Stimulated activated CD8-positive, alpha-beta memory T cell treated with anti-CD3 and anti-CD28 coated beads, Interleukin-4, amount 100 ng/mL, for 24 hours (primary cell): Measurements from ENCODE around the gene IGF1R.
"Not testable (repeated sequence)": the region's sequence is repeated elsewhere in the genome, so short reads cannot be mapped to it uniquely, and the experiment has no call there.

Experiments
- DNase-seq: peaks from one replicate; pipeline ENCODE4 v3.0.0-alpha.2; 2020; ENCODE audit warnings: low read depth

Gene IGF1R

DNA sequence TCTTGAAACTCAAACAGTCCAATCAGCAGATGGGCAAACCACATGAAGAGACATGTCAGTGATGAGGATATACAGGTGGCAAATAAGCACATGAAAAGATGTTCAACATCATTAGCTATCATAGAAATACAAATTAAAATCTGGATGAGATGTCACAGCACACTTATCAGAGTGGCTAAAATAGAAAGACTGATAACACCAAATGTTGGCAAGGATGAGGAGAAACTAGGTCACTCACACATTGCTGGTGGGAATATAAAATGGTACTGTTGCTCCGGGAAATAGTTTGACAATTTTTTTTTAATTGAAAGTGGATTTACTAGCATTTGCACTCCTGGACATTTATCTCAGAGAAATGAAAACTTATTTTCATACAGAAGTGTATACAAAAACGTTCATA is 350.9 kb downstream of the IGF1R start:
- no peak for DNase-seq

DNA sequence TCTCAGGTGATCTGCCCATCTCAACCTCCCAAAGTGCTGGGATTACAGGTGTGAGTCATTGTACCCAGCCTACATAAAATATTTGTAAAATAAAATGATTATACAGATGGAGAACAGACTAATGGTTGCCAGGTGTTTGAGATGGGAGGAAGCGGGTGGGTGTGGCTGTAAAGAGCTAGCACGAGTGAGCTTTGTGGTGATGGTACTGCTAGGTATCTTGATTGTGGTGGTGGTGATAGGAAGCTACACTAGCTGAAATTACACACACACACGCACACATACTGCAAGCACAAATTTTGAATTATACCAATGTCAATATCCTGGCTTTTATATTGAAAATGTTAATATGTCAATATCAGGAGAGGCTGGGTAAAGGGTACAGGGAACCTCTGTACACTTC is 353.9 kb downstream of the IGF1R start:
- DNase-seq = no peak

DNA sequence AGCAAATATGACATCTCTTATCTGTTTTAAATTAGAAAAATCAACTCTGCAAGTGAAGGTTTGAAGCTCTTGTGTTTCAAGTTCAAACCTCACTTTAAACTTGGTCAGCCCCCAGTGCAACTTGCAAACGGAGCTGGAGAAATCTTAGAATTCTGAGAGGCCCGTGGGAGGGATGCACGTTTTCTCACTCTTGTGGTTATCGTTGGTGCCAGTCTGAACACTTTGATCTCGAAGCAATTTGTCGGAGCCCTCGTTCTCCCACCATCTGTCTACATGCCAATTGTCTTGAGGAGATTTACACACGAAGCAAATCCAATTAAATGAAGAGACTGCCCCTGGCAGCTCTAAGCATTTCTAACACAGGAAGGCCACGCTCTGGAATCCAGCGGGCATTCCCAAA is 355.0 kb downstream of the IGF1R start:
- DNase-seq = not testable (repeated sequence)

DNA sequence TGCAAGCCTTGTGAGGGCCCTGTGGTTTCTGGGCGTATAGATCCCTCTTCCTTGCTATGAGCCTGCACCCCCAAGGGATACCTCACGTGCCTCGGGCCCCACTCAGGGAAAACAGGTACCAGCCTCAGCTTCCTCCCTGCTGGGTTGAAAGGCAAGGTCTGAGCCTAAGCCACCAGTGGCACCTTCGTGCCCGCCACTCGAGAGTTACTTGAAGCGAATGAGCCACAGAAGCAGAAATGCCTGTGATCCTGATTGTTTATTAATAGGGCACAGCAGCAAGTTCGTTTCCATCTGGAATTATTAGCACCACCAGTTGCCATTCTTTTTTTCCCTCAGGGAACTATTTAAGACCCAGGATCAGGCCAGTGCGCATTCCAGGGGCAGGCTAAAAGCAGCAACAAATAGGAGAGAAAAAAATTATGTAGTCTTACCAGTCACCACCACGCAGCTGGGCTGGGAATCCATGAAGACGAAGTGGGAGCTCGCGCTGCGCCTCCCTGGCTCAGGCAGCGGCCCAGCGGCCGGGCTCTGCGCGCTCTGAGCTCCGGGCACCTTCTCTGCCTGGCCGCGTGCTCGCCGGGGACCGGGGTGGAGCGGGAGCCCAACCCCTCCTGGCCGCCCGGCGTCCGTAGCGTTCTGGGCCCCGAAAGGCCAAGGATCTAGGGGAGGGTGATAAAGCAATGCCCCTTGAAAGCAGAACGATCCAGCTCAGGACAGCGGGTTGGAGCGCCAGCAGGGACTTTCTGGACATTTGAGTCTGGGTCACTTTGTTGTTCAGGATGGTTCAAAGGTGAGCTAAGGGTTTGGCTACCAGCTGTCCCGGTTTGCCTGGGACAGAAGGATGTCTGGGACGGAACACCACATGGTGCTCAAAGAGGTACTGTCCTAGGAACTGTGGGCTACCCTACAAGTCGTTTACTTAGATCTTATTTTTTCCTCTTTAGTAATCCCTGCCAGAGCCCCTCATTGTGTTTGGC is 356.9 kb downstream of the IGF1R start:
- DNase-seq = not testable (repeated sequence)

DNA sequence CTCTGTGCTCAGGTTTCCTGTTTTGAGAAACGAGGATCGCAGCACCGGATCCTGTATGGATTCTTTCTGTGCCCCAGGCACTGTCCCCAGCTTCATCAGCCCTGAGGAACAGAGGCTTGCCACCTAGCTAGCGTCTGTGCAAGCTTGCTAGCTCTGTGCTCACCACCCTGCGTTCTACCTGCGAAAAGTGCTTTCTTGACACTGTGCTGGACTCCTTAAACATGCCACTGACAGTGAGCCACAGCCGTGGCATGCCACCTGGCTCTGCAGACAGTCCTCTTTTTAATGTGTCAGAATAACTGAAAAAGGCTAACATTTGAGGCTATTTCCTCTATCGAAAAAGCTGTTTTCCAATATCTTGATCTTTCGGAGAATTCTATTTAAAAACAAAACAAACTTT is 357.8 kb downstream of the IGF1R start:
- no peak for DNase-seq

DNA sequence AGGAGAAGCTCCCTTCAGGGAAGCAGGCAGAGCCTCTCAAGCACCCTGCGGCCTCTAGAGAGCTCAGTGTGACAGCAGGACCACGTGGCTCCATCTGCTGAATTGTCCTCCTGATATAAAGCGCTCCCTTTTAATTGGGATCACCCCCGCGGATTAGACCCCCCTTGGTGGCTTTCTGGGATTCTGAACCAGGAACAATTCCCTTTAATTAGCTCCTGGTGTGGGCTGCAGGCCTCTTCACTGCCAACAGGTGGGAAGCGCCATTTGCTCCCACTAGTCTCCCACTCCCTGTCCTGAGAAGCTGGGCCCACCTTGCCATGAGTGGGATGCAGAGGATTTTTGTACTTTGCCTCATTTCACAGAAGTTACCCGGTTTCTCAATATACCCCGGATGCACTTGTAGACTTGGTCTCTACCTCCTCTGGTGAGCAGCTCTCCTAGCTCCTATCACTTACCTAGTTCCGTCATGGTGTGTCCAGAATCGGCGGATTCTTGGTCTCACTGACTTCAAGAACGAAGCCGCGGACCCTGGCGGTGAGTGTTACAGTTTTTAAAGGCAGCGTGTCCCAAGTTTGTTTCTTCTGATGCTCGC is 358.7 kb downstream of the IGF1R start:
- DNase-seq = no peak

DNA sequence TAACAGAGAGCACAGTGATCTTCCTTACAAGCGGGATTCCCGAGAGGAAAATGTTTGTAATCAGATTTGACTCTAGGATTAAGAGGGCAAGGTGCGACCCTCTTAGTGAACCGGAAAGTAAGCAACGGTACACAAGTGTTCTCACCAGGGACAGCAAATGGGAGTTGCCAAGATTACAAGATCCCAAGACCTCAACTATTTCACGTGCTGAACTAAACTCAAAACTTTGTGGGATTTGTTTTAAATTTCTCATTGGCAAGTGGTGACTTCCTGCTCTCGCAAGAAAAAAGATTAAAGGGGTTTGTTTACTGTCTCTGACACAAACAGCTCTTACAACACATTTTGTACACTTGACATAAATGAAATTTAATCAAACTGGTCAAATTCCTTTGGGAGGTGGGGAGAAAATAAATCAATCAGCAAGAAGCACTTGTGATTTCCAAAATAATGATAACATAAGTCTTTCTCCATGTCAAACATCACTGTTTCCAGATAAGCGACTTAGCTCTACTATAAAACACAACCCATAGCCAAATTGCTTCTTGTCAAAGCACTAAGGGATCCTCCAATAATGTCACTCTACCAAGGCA is 361.5 kb downstream of the IGF1R start:
- no peak for DNase-seq

DNA sequence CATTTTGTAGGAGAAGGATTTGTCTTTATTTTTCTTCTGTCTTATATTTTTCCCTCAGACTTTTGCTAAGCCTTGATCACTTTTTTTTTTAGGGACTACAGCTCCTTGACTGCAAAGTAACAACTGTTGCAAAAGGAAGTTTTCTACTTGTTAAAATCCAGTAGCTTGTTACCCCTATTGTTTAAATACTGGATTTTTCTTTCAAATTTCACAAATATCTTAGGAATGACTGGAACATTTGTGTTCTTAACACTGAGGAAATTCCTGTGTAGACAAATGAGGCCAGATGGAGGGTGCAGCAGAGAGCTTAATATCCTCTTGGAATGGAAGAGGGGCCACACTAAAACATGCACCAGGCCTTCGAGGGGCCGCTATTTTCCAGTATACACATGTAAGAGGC is 362.4 kb downstream of the IGF1R start:
- DNase-seq = no peak
